Activated B cell treated with CpG ODN at 0.5 μM for 24 hours (primary cell): Measurements from ENCODE around the gene TOM1. TPM values are rescaled to one million over a fixed set of nuclear protein-coding genes. Genes with fewer than 3 reads are reported as not detected.

Source experiments
- ATAC-seq: fragments of 200-7000 bp; cut with Tn5 transposase; one replicate; pipeline ENCODE4 v1.10.0; 2021; ENCODE audit warnings: low read depth, mild to moderate bottlenecking, moderate library complexity
- CTCF ChIA-PET: fragments of 350-600 bp; sonication (Branson Sonifier 250); formaldehyde crosslinking; loops from one replicate; lab custom pipeline; 2021; ENCODE audit warnings: antibody characterized with exemption; lab: Charles Lee
- POLR2A ChIA-PET: fragments of 350-600 bp; sonication (Branson Sonifier 250); formaldehyde crosslinking; loops from one replicate; lab custom pipeline; 2021; ENCODE audit warnings: antibody characterized with exemption; lab: Charles Lee
- DNase-seq: peaks from one replicate; pipeline ENCODE4 v3.0.0; 2022
- H3K27ac Mint-ChIP-seq: one replicate; pipeline ENCODE4 v1.8.0; 2020; ENCODE audit warnings: mixed read lengths
- H3K27me3 Mint-ChIP-seq: one replicate; pipeline ENCODE4 v1.8.0; 2021; ENCODE audit warnings: mixed read lengths
- H3K36me3 Mint-ChIP-seq: one replicate; pipeline ENCODE4 v1.8.0; 2021; ENCODE audit warnings: low read depth, mixed read lengths
- H3K4me1 Mint-ChIP-seq: one replicate; pipeline ENCODE4 v1.8.0; 2021; ENCODE audit warnings: mixed read lengths
- H3K4me3 Mint-ChIP-seq: one replicate; pipeline ENCODE4 v1.8.0; 2020; ENCODE audit warnings: mild to moderate bottlenecking, mixed read lengths
- H3K9me3 Mint-ChIP-seq: one replicate; pipeline ENCODE4 v1.8.0; 2020; ENCODE audit warnings: mixed read lengths
- CTCF ChIP-seq: fragments of 200-600 bp; IDR thresholded peaks from one replicate; pipeline ENCODE4 v1.8.0; 2022; ENCODE audit warnings: antibody characterized with exemption, mild to moderate bottlenecking
- intact Hi-C: fragments of 100-400 bp; cut with micrococcal nuclease; formaldehyde crosslinking; loops from one replicate; pipeline ENCODE4 v1.15.1; 2024
- total RNA-seq: library from RNA; stranded (reverse); gene quantifications from 2 replicates; pipeline ENCODE4 v1.2.3, GENCODE V29; 2022

Gene TOM1
- total RNA-seq, 1 donor from 2014 or later, result 40.8 TPM

- no peaks in the 10 kb centered on the region for H3K27me3 Mint-ChIP-seq
- H3K4me1 Mint-ChIP-seq, result peaks cover 59% of the 10 kb centered on the region
- peak; percentile 64 for ATAC-seq
- intact Hi-C loops, result loop anchor here (1.0 to 5.0 kb wide), 7 partner anchors 79 to 829 kb away; no protein-coding TSS in a partner anchor
- POLR2A ChIA-PET, result interaction anchor here (0.6 to 5.3 kb wide), 16 partner anchors 8 to 297 kb away, joined by 3 to 215 read pairs (median 6); partner anchors contain the start of genes APOL6, HMOX1, MCM5 and TOM1
- H3K4me3 Mint-ChIP-seq, result peak overlapping the region; percentile 86
- TF ChIP-seq CTCF, result peak; percentile 79
- CTCF ChIA-PET, result interaction anchor here (0.6 to 4.9 kb wide), 20 partner anchors 9 to 773 kb away, joined by 3 to 118 read pairs (median 4); partner anchors contain the start of genes APOL6 and HMOX1
- DNase-seq, result peak; percentile 82
- no peaks in the 10 kb centered on the region for H3K36me3 Mint-ChIP-seq
- H3K9me3 Mint-ChIP-seq, result no peaks in the 10 kb centered on the region
- peak overlapping the region; percentile 98 for H3K27ac Mint-ChIP-seq
Measured at GRCh38 chr22:35350539-35351503, 51.1 kb downstream of the TOM1 start.

- ATAC-seq, result peak; percentile 70
- peak; percentile 85 for DNase-seq
- intact Hi-C loops, result loop anchor here (1.0 to 5.0 kb wide), 9 partner anchors 15 to 715 kb away; partner anchors contain the start of genes HMOX1, RASD2 and TOM1
- POLR2A ChIA-PET, result interaction anchor here (0.6 to 5.3 kb wide), 24 partner anchors 10 to 1449 kb away, joined by 3 to 215 read pairs (median 6); partner anchors contain the start of genes APOL3, APOL6, HMOX1 and MCM5
- H3K36me3 Mint-ChIP-seq, result no peaks in the 10 kb centered on the region
- CTCF ChIA-PET, result interaction anchor here (1.0 to 4.9 kb wide), 14 partner anchors 16 to 231 kb away, joined by 3 to 118 read pairs (median 4); no protein-coding TSS in a partner anchor
- peaks cover 67% of the 10 kb centered on the region for H3K4me1 Mint-ChIP-seq
- TF ChIP-seq CTCF, result no peak
- no peaks in the 10 kb centered on the region for H3K9me3 Mint-ChIP-seq
- peak overlapping the region; percentile 86 for H3K4me3 Mint-ChIP-seq
- H3K27ac Mint-ChIP-seq, result peak overlapping the region; percentile 98
- no peaks in the 10 kb centered on the region for H3K27me3 Mint-ChIP-seq
Measured at GRCh38 chr22:35352214-35353111, 52.8 kb downstream of the TOM1 start.

- TF ChIP-seq CTCF, result no peak
- Mint-ChIP-seq H3K9me3 (no peaks in the 10 kb centered on the region), H3K27me3 (no peaks in the 10 kb centered on the region), H3K27ac (peak overlapping the region; percentile 98), H3K4me3 (peak overlapping the region; percentile 86), H3K4me1 (peaks cover 69% of the 10 kb centered on the region), H3K36me3 (no peaks in the 10 kb centered on the region)
- no peak for ATAC-seq
- ChIA-PET CTCF (interaction anchor here (1.1 to 4.9 kb wide), 6 partner anchors 17 to 58 kb away, joined by 3 to 118 read pairs (median 4); no protein-coding TSS in a partner anchor), POLR2A (interaction anchor here (0.5 to 5.3 kb wide), 16 partner anchors 18 to 807 kb away, joined by 3 to 215 read pairs (median 8); partner anchors contain the start of genes APOL3, HMOX1, MCM5 and TOM1)
- DNase-seq, result no peak
- intact Hi-C loops, result loop anchor here (5.0 kb wide), 2 partner anchors 394 to 714 kb away; no protein-coding TSS in a partner anchor
Measured at GRCh38 chr22:35353318-35353717, 53.6 kb downstream of the TOM1 start.

DNA sequence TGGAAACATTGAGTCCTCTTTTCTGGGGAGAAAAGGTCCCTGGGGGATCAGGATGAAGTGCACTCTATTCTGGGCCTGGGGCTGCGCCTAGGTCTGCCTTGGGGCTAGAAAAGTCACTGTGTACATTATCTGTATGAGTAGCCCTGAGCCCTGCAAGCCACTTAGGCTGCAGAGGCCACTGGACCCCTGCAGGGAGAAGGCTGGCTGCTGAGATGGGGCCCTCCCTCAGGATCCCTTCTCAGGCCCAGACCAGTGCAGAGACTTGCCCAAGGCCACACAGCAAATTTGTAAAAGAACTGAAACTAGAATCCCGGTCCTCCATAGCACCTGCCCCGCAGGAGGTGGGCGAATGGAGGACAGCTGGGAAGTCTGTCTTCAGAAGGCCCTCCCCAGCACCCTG, 54.4 kb downstream of the TOM1 start:
- H3K27ac Mint-ChIP-seq, result peak overlapping the region; percentile 98
- no peaks in the 10 kb centered on the region for H3K9me3 Mint-ChIP-seq
- H3K4me3 Mint-ChIP-seq, result no peak overlapping the region
- DNase-seq (no peak), ATAC-seq (no peak)
- H3K4me1 Mint-ChIP-seq, result peaks cover 73% of the 10 kb centered on the region
- no peaks in the 10 kb centered on the region for H3K27me3 Mint-ChIP-seq
- intact Hi-C loops, result loop anchor here (5.0 kb wide), 2 partner anchors 393 to 713 kb away; no protein-coding TSS in a partner anchor
- no peak for TF ChIP-seq CTCF
- H3K36me3 Mint-ChIP-seq, result no peaks in the 10 kb centered on the region
- ChIA-PET CTCF (interaction anchor here (4.9 kb wide), 1 partner anchor 57 kb away, joined by 118 read pairs; no protein-coding TSS in a partner anchor), POLR2A (interaction anchor here (0.6 to 5.3 kb wide), 7 partner anchors 17 to 186 kb away, joined by 4 to 215 read pairs (median 7); no protein-coding TSS in a partner anchor)
